Mesendoderm (in vitro differentiated cells): ENCODE measurements around the gene SERINC4.

Source experiments
- DNase-seq: peaks from one replicate; pipeline ENCODE4 v3.0.0; 2013
- H2AK5ac ChIP-seq: 2 replicates; pipeline ENCODE4 v1.6.1; 2013; ENCODE audit warnings: low read length, inconsistent platforms
- H2BK120ac ChIP-seq: 2 replicates; pipeline ENCODE4 v1.6.1; 2013; ENCODE audit warnings: low read depth, mild to moderate bottlenecking, low read length, moderate library complexity, mixed read lengths
- H2BK15ac ChIP-seq: replicated peaks from 2 replicates; pipeline ENCODE4 v1.6.1; 2013; ENCODE audit warnings: low read depth, mild to moderate bottlenecking, moderate library complexity
- H2BK5ac ChIP-seq: 2 replicates; pipeline ENCODE4 v1.6.1; 2013; ENCODE audit warnings: low read length, inconsistent platforms
- H3K18ac ChIP-seq: 2 replicates; pipeline ENCODE4 v1.6.1; 2013; ENCODE audit warnings: mild to moderate bottlenecking, low read length, mixed read lengths
- H3K23ac ChIP-seq: one replicate; pipeline ENCODE4 v1.6.1; 2013; ENCODE audit warnings: low read length
- H3K27ac ChIP-seq: 2 replicates; pipeline ENCODE4 v1.5.1; 2013; ENCODE audit warnings: low read depth, mild to moderate bottlenecking, inconsistent platforms, low read length, moderate library complexity
- H3K27me3 ChIP-seq: 2 replicates; pipeline ENCODE4 v1.6.1; 2013; ENCODE audit warnings: low read length, control low read depth, mild to moderate bottlenecking, inconsistent platforms; ENCODE audit not compliant: insufficient read depth, poor library complexity
- H3K36me3 ChIP-seq: 2 replicates; pipeline ENCODE4 v1.6.1; 2013; ENCODE audit warnings: low read length, inconsistent platforms; ENCODE audit not compliant: control insufficient read depth, insufficient read depth
- H3K4ac ChIP-seq: one replicate; pipeline ENCODE4 v1.6.1; 2013; ENCODE audit warnings: low read depth, mild to moderate bottlenecking, low read length, moderate library complexity
- H3K4me1 ChIP-seq: 2 replicates; pipeline ENCODE4 v1.6.1; 2013; ENCODE audit warnings: low read depth, low read length, inconsistent platforms; ENCODE audit not compliant: control insufficient read depth
- H3K4me2 ChIP-seq: 2 replicates; pipeline ENCODE4 v1.6.1; 2013; ENCODE audit warnings: low read length
- H3K4me3 ChIP-seq: 2 replicates; pipeline ENCODE4 v1.5.1; 2013; ENCODE audit warnings: mild to moderate bottlenecking, low read length
- H3K56ac ChIP-seq: one replicate; pipeline ENCODE4 v1.6.1; 2013; ENCODE audit warnings: low read length
- H3K79me1 ChIP-seq: 2 replicates; pipeline ENCODE4 v1.6.1; 2013; ENCODE audit warnings: low read length, inconsistent platforms
- H3K79me2 ChIP-seq: 2 replicates; pipeline ENCODE4 v1.6.1; 2013; ENCODE audit warnings: mild to moderate bottlenecking, low read length; ENCODE audit not compliant: control insufficient read depth, insufficient read depth
- H3K9ac ChIP-seq: 2 replicates; pipeline ENCODE4 v1.6.1; 2013; ENCODE audit warnings: low read length, inconsistent platforms
- H4K5ac ChIP-seq: one replicate; pipeline ENCODE4 v1.6.1; 2013; ENCODE audit warnings: low read length
- H4K8ac ChIP-seq: one replicate; pipeline ENCODE4 v1.6.1; 2013; ENCODE audit warnings: low read depth, mild to moderate bottlenecking, control low read depth, low read length, moderate library complexity
- WGBS: extraction: QIAGEN DNeasy Blood & Tissue Kit; methylation state at CpG from one replicate; pipeline ENCODE4 v1.1.7; 2013; ENCODE audit warnings: low lambda C conversion rate, missing lambda C conversion rate; ENCODE audit not compliant: insufficient coverage; ENCODE audit errors: extremely low coverage; 5-methylcytosine and 5-hydroxymethylcytosine counted together

Gene SERINC4

GRCh38 chr15:43779016-43779415 is 21.0 kb downstream of the SERINC4 start:
- H2AK5ac ChIP-seq: no peak overlapping the region
- peaks cover 7% of the 10 kb centered on the region for H3K4me1 ChIP-seq
- no peak overlapping the region for H2BK120ac ChIP-seq
- no peak overlapping the region for H2BK5ac ChIP-seq
- DNase-seq: no peak
- H3K36me3 ChIP-seq: no peaks in the 10 kb centered on the region
- H3K23ac ChIP-seq: no peak overlapping the region
- no peak overlapping the region for H3K4me3 ChIP-seq
- H2BK15ac ChIP-seq: no peak overlapping the region
- no peak overlapping the region for H3K4me2 ChIP-seq
- no peak overlapping the region for H3K9ac ChIP-seq
- no peak overlapping the region for H4K5ac ChIP-seq
- H3K27ac ChIP-seq: no peak overlapping the region
- H3K27me3 ChIP-seq: no peaks in the 10 kb centered on the region
- no peak overlapping the region for H3K4ac ChIP-seq
- no peak overlapping the region for H3K56ac ChIP-seq
- no peaks in the 10 kb centered on the region for H3K79me2 ChIP-seq
- H3K79me1 ChIP-seq: no peaks in the 10 kb centered on the region
- H4K8ac ChIP-seq: no peak overlapping the region
- H3K18ac ChIP-seq: no peak overlapping the region
- no CpG with 5 or more reads among the region's 1 CpG for WGBS

GRCh38 chr15:43777267-43777914 is 22.6 kb downstream of the SERINC4 start:
- no peak overlapping the region for H4K8ac ChIP-seq
- WGBS: 100% methylated on average over 2 of the region's 31 CpGs
- H3K4me1 ChIP-seq: peaks cover 7% of the 10 kb centered on the region
- no peaks in the 10 kb centered on the region for H3K79me1 ChIP-seq
- peak; percentile 78 for DNase-seq
- H2BK120ac ChIP-seq: no peak overlapping the region
- H2AK5ac ChIP-seq: no peak overlapping the region
- H3K23ac ChIP-seq: no peak overlapping the region
- no peak overlapping the region for H2BK15ac ChIP-seq
- H3K79me2 ChIP-seq: no peaks in the 10 kb centered on the region
- H2BK5ac ChIP-seq: no peak overlapping the region
- no peaks in the 10 kb centered on the region for H3K36me3 ChIP-seq
- H3K9ac ChIP-seq: peak overlapping the region; percentile 78
- peak overlapping the region; percentile 47 for H3K4me3 ChIP-seq
- H3K18ac ChIP-seq: no peak overlapping the region
- H3K56ac ChIP-seq: peak overlapping the region; percentile 89
- no peak overlapping the region for H3K27ac ChIP-seq
- no peak overlapping the region for H3K4ac ChIP-seq
- peak overlapping the region; percentile 93 for H3K4me2 ChIP-seq
- H4K5ac ChIP-seq: no peak overlapping the region
- no peaks in the 10 kb centered on the region for H3K27me3 ChIP-seq

- Histone ChIP-seq H2AK5ac (no peak within 1 kb of the TSS), H3K4me3 (peak within 1 kb of the TSS; percentile 47), H3K18ac (no peak within 1 kb of the TSS), H3K36me3 (peaks cover 2% of the 10 kb centered on the region), H4K5ac (no peak within 1 kb of the TSS), H4K8ac (no peak within 1 kb of the TSS), H3K9ac (peak within 1 kb of the TSS; percentile 78), H2BK120ac (no peak within 1 kb of the TSS), H3K79me2 (no peaks in the 10 kb centered on the region), H3K23ac (peak within 1 kb of the TSS; percentile 1), H2BK5ac (no peak within 1 kb of the TSS), H3K4ac (no peak within 1 kb of the TSS), H3K56ac (peak within 1 kb of the TSS; percentile 89), H3K27ac (no peak within 1 kb of the TSS), H3K79me1 (no peaks in the 10 kb centered on the region), H3K4me1 (peaks cover 7% of the 10 kb centered on the region), H2BK15ac (no peak within 1 kb of the TSS), H3K4me2 (peak within 1 kb of the TSS; percentile 93), H3K27me3 (no peaks in the 10 kb centered on the region)
- WGBS: no CpG with 5 or more reads among the region's 41 CpGs
- peak; percentile 87 for DNase-seq
These were observed 23.2 kb downstream of the SERINC4 start, which contains the start of gene ELL3 for GRCh38 chr15:43776718-43777266. TSS of gene ELL3 (minus strand) at chr15:43776966. CDS start at chr15:43776901, 65 bp downstream.

DNA sequence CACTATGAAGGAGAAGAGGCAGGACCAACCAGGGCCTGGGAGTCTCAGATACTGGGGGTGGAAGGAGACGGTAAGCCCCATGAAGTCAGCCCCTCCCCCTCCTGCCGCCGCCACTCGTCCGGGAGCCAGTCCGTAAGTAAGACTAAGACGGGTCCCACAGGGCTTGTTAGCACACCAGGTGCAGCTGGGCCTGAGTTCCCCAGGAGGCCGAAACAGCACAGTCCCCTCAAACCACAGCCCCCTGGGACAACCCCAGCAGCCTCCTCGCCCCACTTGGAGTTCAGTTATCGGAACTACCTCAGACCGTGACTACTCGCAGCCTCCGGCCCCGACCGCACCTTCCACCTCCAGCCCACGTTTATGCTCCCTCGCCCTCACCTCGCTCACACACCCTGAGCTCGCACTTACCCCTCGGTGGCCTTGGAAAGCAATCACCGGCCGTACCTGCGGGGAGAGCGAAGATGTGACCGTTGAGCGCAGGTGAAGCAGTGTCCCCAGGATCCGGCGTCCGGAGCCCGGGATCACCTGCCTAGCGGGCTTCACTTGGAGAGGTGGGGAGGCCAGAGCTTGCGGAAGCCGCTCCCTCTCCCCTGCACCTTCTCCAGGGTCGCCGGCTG is 23.8 kb downstream of the SERINC4 start:
- Histone ChIP-seq H4K8ac (no peak overlapping the region), H3K4me3 (peak overlapping the region; percentile 1), H3K27me3 (no peaks in the 10 kb centered on the region), H3K4me1 (peaks cover 7% of the 10 kb centered on the region), H2BK120ac (no peak overlapping the region), H3K56ac (peak overlapping the region; percentile 56), H3K4me2 (peak overlapping the region; percentile 25), H3K4ac (no peak overlapping the region), H2BK15ac (no peak overlapping the region), H3K36me3 (peaks cover 5% of the 10 kb centered on the region), H2BK5ac (no peak overlapping the region), H2AK5ac (no peak overlapping the region), H3K79me1 (no peaks in the 10 kb centered on the region), H3K79me2 (no peaks in the 10 kb centered on the region), H3K18ac (no peak overlapping the region), H3K23ac (peak overlapping the region; percentile 1), H3K27ac (no peak overlapping the region), H3K9ac (peak overlapping the region; percentile 39), H4K5ac (no peak overlapping the region)
- no CpG with 5 or more reads among the region's 35 CpGs for WGBS
- DNase-seq: peak; percentile 63

DNA sequence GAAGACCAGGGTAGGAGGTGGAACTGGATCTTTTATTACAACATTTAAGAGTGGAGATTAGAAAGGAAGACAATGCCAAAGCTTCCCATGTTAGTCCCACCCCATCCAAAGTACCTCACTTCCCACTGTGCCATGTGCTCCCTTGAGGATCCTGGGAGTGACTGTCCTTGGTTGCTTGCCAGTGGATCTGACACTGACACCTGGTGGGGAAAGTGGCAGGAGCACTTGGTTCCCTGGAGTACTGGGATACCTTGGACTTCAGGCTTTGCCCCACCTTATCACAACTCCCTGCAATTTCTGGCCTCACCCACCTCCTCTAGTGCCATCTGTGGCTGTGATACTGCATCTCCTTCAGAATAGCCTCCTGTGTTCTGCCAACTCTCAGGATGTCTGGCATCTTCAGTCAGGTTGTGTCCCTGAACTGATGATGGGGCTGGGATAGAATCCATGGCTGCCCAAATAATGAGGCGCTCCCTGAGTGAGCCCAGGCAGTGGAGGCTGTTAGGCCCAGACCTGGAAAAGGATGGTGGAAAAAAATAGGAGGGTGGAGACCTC is 24.5 kb downstream of the SERINC4 start:
- Histone ChIP-seq H4K8ac (no peak overlapping the region), H3K79me1 (no peaks in the 10 kb centered on the region)

More for the DNA sequence above, 24.5 kb downstream of the SERINC4 start:
- H3K4me1 ChIP-seq: peaks cover 7% of the 10 kb centered on the region
- H3K4ac ChIP-seq: no peak overlapping the region
- peak; percentile 92 for DNase-seq
- H3K56ac ChIP-seq: no peak overlapping the region
- H3K36me3 ChIP-seq: peaks cover 7% of the 10 kb centered on the region
- H3K9ac ChIP-seq: no peak overlapping the region
- H3K23ac ChIP-seq: no peak overlapping the region
- no peak overlapping the region for H2BK5ac ChIP-seq
- H2BK15ac ChIP-seq: no peak overlapping the region
- H3K4me2 ChIP-seq: peak overlapping the region; percentile 25
- no peaks in the 10 kb centered on the region for H3K27me3 ChIP-seq
- H2BK120ac ChIP-seq: no peak overlapping the region
- H3K27ac ChIP-seq: no peak overlapping the region
- H3K18ac ChIP-seq: no peak overlapping the region
- WGBS: no CpG with 5 or more reads among the region's 1 CpG
- no peak overlapping the region for H3K4me3 ChIP-seq
- no peaks in the 10 kb centered on the region for H3K79me2 ChIP-seq
- no peak overlapping the region for H4K5ac ChIP-seq
- no peak overlapping the region for H2AK5ac ChIP-seq
